Measurements from ENCODE around the gene SMS. TPM values are rescaled to one million over a fixed set of nuclear protein-coding genes. Genes with fewer than 3 reads are reported as not detected.

Gene SMS
- total and polyA plus RNA-seq, 10 donors = 30.6 to 56.7 (median 42.8) TPM

- H3K27ac ChIP-seq = no peak overlapping the region
- H3K36me3 ChIP-seq = peaks cover 0 to 40% (median 2%) of the 10 kb centered on the region in 6 donors
- WGBS, 5 donors = 74 to 92% (median 87%) methylated on average over 3 of the region's 3 CpGs
- intact Hi-C loops (cut with DNase I; ENCODE audit: low total_unique reads) = no loop called here
- no peak overlapping the region for H3K4me3 ChIP-seq
- TF ChIP-seq POLR2A (IDR thresholded peaks at IDR 0.05) = no peak
- TF ChIP-seq POLR2AphosphoS5 (IDR thresholded peaks at IDR 0.05) = no peak
- no peak for TF ChIP-seq CTCF (IDR thresholded peaks at IDR 0.05 in 8 of 11, conservative IDR thresholded peaks at IDR 0.05 in 3 of 11)
- DNase-seq = no peak
- H3K27me3 ChIP-seq (replicated peaks in 1 of 7) = no peaks in the 10 kb centered on the region
- H3K9me3 ChIP-seq = no peaks in the 10 kb centered on the region
- peaks cover 0 to 20% (median 10%) of the 10 kb centered on the region in 6 donors for H3K4me1 ChIP-seq
Measured at GRCh38 chrX:21975242-21975641, 34.7 kb downstream of the SMS start.

GRCh38 chrX:21975812-21976211, 35.3 kb downstream of the SMS start:
- Histone ChIP-seq H3K27ac (no peak overlapping the region), H3K27me3 (replicated peaks in 1 of 7) (no peaks in the 10 kb centered on the region), H3K36me3 (peaks cover 0 to 40% (median 2%) of the 10 kb centered on the region in 6 donors), H3K9me3 (no peaks in the 10 kb centered on the region), H3K4me3 (no peak overlapping the region), H3K4me1 (peaks cover 0 to 20% (median 10%) of the 10 kb centered on the region in 6 donors)
- DNase-seq = no peak
- intact Hi-C loops (cut with DNase I; ENCODE audit: low total_unique reads) = no loop called here
- 64 to 93% (median 86%) methylated on average over 6 of the region's 6 CpGs for WGBS, 5 donors
- no peak for TF ChIP-seq POLR2AphosphoS5 (IDR thresholded peaks at IDR 0.05)
- TF ChIP-seq POLR2A (IDR thresholded peaks at IDR 0.05) = no peak
- no peak for TF ChIP-seq CTCF (IDR thresholded peaks at IDR 0.05 in 8 of 11, conservative IDR thresholded peaks at IDR 0.05 in 3 of 11)

- Histone ChIP-seq H3K27ac (no peak overlapping the region), H3K4me3 (no peak overlapping the region), H3K27me3 (replicated peaks in 1 of 7) (no peaks in the 10 kb centered on the region), H3K36me3 (peaks cover 0 to 40% (median 2%) of the 10 kb centered on the region in 6 donors), H3K9me3 (no peaks in the 10 kb centered on the region), H3K4me1 (peaks cover 0 to 13% (median 9%) of the 10 kb centered on the region in 6 donors)
- TF ChIP-seq POLR2A (IDR thresholded peaks at IDR 0.05) (no peak), CTCF (IDR thresholded peaks at IDR 0.05 in 8 of 11, conservative IDR thresholded peaks at IDR 0.05 in 3 of 11) (no peak), POLR2AphosphoS5 (IDR thresholded peaks at IDR 0.05) (no peak)
- WGBS, 5 donors = 88 to 97% (median 92%) methylated on average over 5 of the region's 5 CpGs
- DNase-seq = no peak
- intact Hi-C loops (cut with DNase I; ENCODE audit: low total_unique reads) = no loop called here
Measured at GRCh38 chrX:21978346-21978745, 37.8 kb downstream of the SMS start.

GRCh38 chrX:21982311-21982710, 41.8 kb downstream of the SMS start:
- 78 to 91% (median 86%) methylated on average over 6 of the region's 6 CpGs for WGBS, 5 donors
- Histone ChIP-seq H3K4me1 (peaks cover 0 to 6% (median 0%) of the 10 kb centered on the region in 6 donors), H3K4me3 (no peak overlapping the region), H3K36me3 (peaks cover 0 to 35% (median 2%) of the 10 kb centered on the region in 6 donors), H3K9me3 (no peaks in the 10 kb centered on the region), H3K27ac (no peak overlapping the region), H3K27me3 (replicated peaks in 1 of 7) (no peaks in the 10 kb centered on the region)
- intact Hi-C loops (cut with DNase I; ENCODE audit: low total_unique reads) = loop anchor here (10.0 kb wide), 1 partner anchor 762 kb away; no protein-coding TSS in a partner anchor
- no peak for TF ChIP-seq POLR2A (IDR thresholded peaks at IDR 0.05)
- no peak for TF ChIP-seq POLR2AphosphoS5 (IDR thresholded peaks at IDR 0.05)
- no peak for TF ChIP-seq CTCF (IDR thresholded peaks at IDR 0.05 in 8 of 11, conservative IDR thresholded peaks at IDR 0.05 in 3 of 11)
- no peak for DNase-seq

Data from spleen (tissue), 11 donors.